HFF-Myc (cell line): ENCODE measurements around the gene STAC.

Experiments used
- DNase-seq: peaks from one replicate; pipeline ENCODE4 v3.0.0-alpha.2; 2011; ENCODE audit warnings: low read depth; ENCODE audit errors: extremely low read depth
- H3K4me3 ChIP-seq: replicated peaks from 2 replicates; pipeline ENCODE4 v1.5.1; 2011; ENCODE audit warnings: low read depth, mild to moderate bottlenecking, control low read depth, low read length
- TF ChIP-seq, protein P1 (sequence below): IDR thresholded peaks from 2 replicates; pipeline ENCODE4 v1.5.1; 2012; ENCODE audit warnings: mild to moderate bottlenecking, low read depth, low read length, control low read depth; ENCODE audit errors: missing control alignments

Gene STAC

DNA sequence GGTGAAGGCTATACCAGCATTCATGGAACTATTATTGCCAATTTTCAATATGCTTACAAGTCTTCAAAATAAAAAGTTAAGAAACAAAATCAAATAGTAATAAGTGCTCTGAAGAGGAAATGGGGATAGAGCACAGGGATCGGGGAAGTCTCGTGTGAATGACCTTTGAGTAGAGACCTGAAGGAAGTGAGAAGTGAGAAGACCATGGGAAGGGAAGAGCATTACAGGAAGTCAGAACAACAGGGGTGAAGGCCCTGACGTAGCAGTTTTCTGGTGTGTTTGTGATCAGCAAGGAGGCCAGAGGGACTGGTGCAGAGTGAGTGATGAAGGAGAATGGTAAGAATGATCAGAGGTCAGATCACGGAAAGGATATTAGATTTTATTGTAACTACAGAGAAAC lies 48.1 kb downstream of the STAC start:
- H3K4me3 ChIP-seq = no peak overlapping the region
- no peak for DNase-seq
- TF ChIP-seq, protein P1, sequence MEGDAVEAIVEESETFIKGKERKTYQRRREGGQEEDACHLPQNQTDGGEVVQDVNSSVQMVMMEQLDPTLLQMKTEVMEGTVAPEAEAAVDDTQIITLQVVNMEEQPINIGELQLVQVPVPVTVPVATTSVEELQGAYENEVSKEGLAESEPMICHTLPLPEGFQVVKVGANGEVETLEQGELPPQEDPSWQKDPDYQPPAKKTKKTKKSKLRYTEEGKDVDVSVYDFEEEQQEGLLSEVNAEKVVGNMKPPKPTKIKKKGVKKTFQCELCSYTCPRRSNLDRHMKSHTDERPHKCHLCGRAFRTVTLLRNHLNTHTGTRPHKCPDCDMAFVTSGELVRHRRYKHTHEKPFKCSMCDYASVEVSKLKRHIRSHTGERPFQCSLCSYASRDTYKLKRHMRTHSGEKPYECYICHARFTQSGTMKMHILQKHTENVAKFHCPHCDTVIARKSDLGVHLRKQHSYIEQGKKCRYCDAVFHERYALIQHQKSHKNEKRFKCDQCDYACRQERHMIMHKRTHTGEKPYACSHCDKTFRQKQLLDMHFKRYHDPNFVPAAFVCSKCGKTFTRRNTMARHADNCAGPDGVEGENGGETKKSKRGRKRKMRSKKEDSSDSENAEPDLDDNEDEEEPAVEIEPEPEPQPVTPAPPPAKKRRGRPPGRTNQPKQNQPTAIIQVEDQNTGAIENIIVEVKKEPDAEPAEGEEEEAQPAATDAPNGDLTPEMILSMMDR = no peak

DNA sequence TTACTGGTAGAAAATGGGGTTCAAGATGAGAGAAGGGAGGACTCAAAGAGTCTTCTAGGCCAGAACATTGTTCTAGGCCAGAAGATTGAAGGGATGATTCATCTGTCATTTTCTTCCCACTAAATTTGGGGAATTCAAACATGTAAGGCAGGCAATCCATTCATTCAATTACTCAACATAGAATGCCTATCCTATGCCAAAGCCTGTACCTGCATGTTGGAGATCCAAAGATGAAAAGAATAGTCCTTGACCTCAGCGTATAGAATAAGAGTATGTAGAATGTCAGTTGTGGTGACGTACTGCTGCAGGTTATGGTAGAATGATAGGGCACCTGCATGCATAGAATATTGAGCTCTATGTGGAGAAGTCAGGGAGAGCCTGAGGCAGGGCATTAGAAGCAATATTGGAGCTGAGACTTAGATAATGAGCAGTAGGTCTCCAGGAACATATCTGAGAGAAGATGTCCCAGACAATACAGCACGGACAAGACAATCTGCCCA lies 49.7 kb downstream of the STAC start:
- DNase-seq = no peak
- no peak overlapping the region for H3K4me3 ChIP-seq
- TF ChIP-seq, protein P1 = no peak

DNA sequence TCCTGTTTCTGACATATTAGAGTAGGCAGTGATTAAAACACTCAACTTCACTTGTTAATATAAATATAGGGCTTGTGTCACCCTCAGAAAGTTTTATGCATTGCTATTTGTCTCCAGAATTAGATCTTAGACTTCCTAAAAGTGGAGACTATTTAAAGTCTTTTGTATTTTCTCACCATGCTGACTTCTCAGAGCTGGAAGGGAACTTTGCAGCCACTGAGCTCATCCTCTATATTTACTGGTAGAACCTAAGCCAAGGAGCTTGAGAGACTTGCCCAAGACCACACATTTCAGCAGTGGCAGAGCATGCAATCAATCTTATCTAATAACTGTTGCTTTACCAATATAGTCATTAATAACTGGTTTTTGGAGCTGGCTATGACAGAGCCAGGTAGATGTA lies 53.2 kb downstream of the STAC start:
- no peak overlapping the region for H3K4me3 ChIP-seq
- TF ChIP-seq, protein P1 = no peak
- DNase-seq = no peak

DNA sequence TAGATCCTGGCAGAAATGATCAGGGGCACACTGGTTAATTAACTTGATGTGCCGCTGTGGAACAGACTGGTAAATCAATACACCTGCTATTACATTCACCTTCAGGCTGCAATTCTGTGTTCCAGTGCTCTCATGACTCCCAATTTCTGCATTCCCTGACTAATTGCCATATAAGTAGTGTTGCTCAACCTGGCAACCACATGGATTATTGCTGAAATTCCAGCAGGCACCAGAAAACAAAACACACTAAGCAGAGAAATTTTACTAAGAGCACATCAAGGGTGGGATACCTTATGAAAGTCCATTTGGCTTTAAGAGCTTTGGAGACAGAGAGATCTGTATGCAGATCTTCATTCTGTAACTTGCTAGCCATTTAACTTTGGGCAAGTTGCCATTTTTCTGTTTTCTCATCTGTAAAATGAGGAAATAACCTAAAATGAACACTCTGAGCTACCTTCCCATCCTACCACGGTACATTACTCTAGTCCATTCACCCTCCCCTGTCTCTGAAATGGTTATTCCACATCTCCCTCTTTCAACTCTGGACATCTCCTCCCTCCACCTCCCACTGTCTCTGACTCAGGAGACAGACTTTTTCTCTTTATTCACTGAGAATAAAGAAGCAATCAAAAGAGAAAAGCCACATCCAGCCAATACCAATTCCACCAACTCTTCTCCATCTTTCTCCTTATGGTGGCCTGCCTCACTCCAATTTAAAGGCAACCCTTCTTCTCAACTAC lies 54.6 kb downstream of the STAC start:
- DNase-seq = no peak
- TF ChIP-seq, protein P1 = no peak
- no peak overlapping the region for H3K4me3 ChIP-seq

DNA sequence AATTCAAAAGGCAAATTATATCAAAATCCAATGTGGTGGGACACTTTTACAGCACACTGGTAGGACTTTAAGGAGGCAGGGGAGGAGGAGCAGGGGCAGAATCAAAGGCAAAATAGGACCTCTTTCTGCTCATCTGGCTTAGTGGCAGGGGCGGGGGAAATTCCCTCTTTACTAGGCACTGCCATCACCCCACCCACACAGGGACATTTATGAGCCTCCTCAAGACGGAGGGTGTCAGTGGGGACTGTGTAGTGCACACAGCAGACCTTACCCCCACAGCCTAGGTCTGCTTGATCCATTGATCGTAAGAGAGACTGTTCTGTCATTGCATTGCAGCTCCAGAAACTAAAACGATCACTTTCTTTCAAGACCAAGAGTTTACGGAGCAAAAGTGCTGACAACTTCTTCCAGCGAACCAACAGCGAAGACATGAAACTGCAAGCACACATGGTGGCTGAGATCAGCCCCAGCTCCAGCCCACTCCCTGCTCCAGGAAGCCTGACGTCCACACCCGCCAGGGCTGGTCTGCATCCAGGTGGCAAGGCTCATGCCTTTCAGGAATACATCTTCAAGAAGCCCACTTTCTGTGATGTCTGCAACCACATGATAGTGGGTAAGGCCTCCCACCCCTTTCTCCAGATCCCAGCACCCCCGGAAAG lies 62.9 kb downstream of the STAC start:
- TF ChIP-seq, protein P1 = no peak
- H3K4me3 ChIP-seq = no peak overlapping the region
- DNase-seq = no peak

DNA sequence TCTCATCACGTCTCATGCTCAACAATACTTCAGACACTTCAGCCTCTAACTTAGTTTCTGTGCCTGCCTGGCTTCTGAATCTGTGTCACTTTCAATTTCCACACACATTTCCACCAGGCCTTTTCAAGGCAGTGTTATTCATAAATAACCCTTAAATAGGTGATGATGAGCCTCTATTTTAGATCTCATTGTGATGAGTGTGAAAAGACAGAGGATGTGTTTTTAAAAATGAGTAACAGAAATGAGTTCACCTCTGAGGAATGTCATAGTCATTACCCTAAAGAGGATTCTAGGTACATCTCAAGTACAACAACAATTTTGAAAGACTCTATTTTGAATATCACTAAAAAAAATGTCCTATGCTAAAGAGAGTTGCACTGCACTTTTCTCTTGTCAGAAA lies 64.6 kb downstream of the STAC start:
- H3K4me3 ChIP-seq = no peak overlapping the region
- DNase-seq = no peak
- TF ChIP-seq, protein P1 = no peak

DNA sequence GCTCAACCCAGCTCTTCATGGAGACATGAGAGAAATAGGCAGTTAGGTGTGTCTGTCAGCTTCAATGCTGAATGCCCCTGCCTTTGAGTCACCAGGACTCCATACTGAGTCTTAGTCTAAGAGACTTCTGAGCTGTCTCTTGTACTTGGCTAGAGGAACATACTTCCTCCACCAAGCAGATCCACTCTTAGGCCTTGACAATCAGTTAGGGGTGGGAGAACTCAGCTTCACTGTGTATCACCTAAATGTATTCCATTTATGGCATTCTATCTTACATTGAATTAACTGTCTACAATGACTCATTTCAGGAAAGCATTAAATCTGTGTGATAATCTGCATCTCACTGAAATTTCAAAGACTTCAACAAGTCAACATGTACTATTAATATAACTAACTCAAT lies 66.0 kb downstream of the STAC start:
- no peak overlapping the region for H3K4me3 ChIP-seq
- TF ChIP-seq, protein P1 = no peak
- no peak for DNase-seq
